HepG2 (cell line): ENCODE data around the gene AGT. TPM values are rescaled to one million over a fixed set of nuclear protein-coding genes. Genes with fewer than 3 reads are reported as not detected.

ENCODE experiments used
- CCAR2 ChIP-seq: fragments of 200-400 bp; formaldehyde crosslinking; optimal IDR thresholded peaks from 2 replicates; pipeline ENCODE3; 2018; ENCODE audit warnings: low read depth, mild to moderate bottlenecking, low read length, moderate library complexity
- GATAD1 ChIP-seq: IDR thresholded peaks from 2 replicates; pipeline ENCODE4 v1.6.1; 2016; ENCODE audit warnings: missing genetic modification reagents, missing compliant biosample characterization
- HMG20B ChIP-seq: conservative IDR thresholded peaks from 2 replicates; pipeline ENCODE4 v1.6.1; 2016; ENCODE audit warnings: missing genetic modification reagents, missing compliant biosample characterization
- MATR3 ChIP-seq: sonication (generic); formaldehyde crosslinking; IDR thresholded peaks from 2 replicates; pipeline ENCODE4 v1.4.0; 2020; ENCODE audit warnings: missing genetic modification reagents
- MED1 ChIP-seq: sonication (generic); formaldehyde crosslinking; IDR thresholded peaks from 2 replicates; pipeline ENCODE4 v1.4.0; 2020; ENCODE audit warnings: missing genetic modification reagents
- NKX3-1 ChIP-seq: sonication (generic); formaldehyde crosslinking; IDR thresholded peaks from 2 replicates; pipeline ENCODE4 v1.5.0; 2020; ENCODE audit warnings: missing genetic modification reagents
- NR0B2 ChIP-seq: sonication (generic); formaldehyde crosslinking; IDR thresholded peaks from 2 replicates; pipeline ENCODE4 v1.4.0; 2020; ENCODE audit warnings: mild to moderate bottlenecking, missing genetic modification reagents
- RERE ChIP-seq: IDR thresholded peaks from 2 replicates; pipeline ENCODE4 v1.6.1; 2016; ENCODE audit warnings: low read depth, missing genetic modification reagents, missing compliant biosample characterization
- SOX5 ChIP-seq: IDR thresholded peaks from 2 replicates; pipeline ENCODE4 v1.6.1; 2016; ENCODE audit warnings: borderline replicate concordance
- TFDP1 ChIP-seq: IDR thresholded peaks from 2 replicates; pipeline ENCODE4 v1.6.1; 2016; ENCODE audit warnings: missing compliant biosample characterization, missing genetic modification reagents, borderline replicate concordance
- THAP11 ChIP-seq: IDR thresholded peaks from 2 replicates; pipeline ENCODE4 v1.6.1; 2016; ENCODE audit warnings: missing biosample characterization, missing genetic modification reagents
- ZNF225 ChIP-seq: sonication (generic); formaldehyde crosslinking; IDR thresholded peaks from 2 replicates; pipeline ENCODE4 v1.4.0; 2020; ENCODE audit warnings: mild to moderate bottlenecking, missing genetic modification reagents
- ZNF264 ChIP-seq: sonication (generic); formaldehyde crosslinking; IDR thresholded peaks from 2 replicates; pipeline ENCODE4 v1.4.0; 2020; ENCODE audit warnings: missing genetic modification reagents
- ZNF749 ChIP-seq: sonication (generic); formaldehyde crosslinking; IDR thresholded peaks from 2 replicates; pipeline ENCODE4 v1.8.0; 2022; ENCODE audit warnings: mild to moderate bottlenecking, missing genetic modification reagents, moderate library complexity, borderline replicate concordance
- ZXDC ChIP-seq: sonication (generic); formaldehyde crosslinking; IDR thresholded peaks from 2 replicates; pipeline ENCODE4 v1.5.0; 2020; ENCODE audit warnings: mild to moderate bottlenecking, missing genetic modification reagents
- polyA plus RNA-seq, 8 experiments: library from polyadenylated mRNA; depleted of rRNA in 3 of 8; stranded (reverse) in 7 of 8; unstranded in 1 of 8; fragments of >200 nt; fragmentation: Illumina TruSeq in 4 of 8; extraction: Trizol in 4 of 8; gene quantifications; 2 replicates each; pipeline versions ENCODE4 v1.2.1 to v1.2.3, GENCODE V29; 2011 to 2016; ENCODE audit warnings: low read depth in 4 of 8, missing spikeins in 1 of 8, mixed read lengths in 1 of 8; ENCODE audit not compliant: insufficient read depth in 1 of 8
- total RNA-seq, 5 experiments: library from RNA; depleted of rRNA; stranded (reverse); fragments of >200 nt; fragmentation: Illumina TruSeq; extraction: Trizol; gene quantifications; 2 replicates each; pipeline ENCODE4 v1.2.3, GENCODE V29; 2016; ENCODE audit warnings: low read depth in 1 of 5
- TF ChIP-seq, protein P1 (sequence below): sonication (generic); formaldehyde crosslinking; IDR thresholded peaks from 2 replicates; pipeline ENCODE4 v1.5.1; 2020; ENCODE audit warnings: missing genetic modification reagents, mild to moderate bottlenecking, borderline replicate concordance

The AGT gene
- total and polyA plus RNA-seq, 2 of the 13 experiments (the other 11 are each of a cell fraction or from before 2014, with no cell fraction given): 892 to 2,071 TPM

GRCh38 chr1:230728710-230729392 is 14.9 kb upstream of the AGT start (continued):
- TF ChIP-seq RERE (peak; percentile 84), ZXDC (CRISPR knock-in tag) (peak; percentile 55; the same call in 1 of the 2 replicates), MATR3 (CRISPR knock-in tag) (no peak), NKX3-1 (CRISPR knock-in tag) (peak; percentile 73; the same call in 1 of the 2 replicates), ZNF264 (CRISPR knock-in tag) (peak; percentile 94), GATAD1 (CRISPR knock-in tag) (peak; percentile 55; the same call in 1 of the 2 replicates), CCAR2 (no peak), SOX5 (CRISPR knock-in tag) (peak; percentile 83; the same call in 1 of the 2 replicates), TFDP1 (CRISPR knock-in tag) (peak; percentile 96), ZNF749 (peak; percentile 91; the same call in 1 of the 2 replicates), ZNF225 (no peak), HMG20B (CRISPR knock-in tag) (peak; percentile 82), THAP11 (CRISPR knock-in tag) (peak; percentile 66; the same call in 1 of the 2 replicates), MED1 (CRISPR knock-in tag) (peak; percentile 98), NR0B2 (0 out of 2 replicates have a peak, but pooled peaks have one; percentile 38)
- TF ChIP-seq, protein P1, sequence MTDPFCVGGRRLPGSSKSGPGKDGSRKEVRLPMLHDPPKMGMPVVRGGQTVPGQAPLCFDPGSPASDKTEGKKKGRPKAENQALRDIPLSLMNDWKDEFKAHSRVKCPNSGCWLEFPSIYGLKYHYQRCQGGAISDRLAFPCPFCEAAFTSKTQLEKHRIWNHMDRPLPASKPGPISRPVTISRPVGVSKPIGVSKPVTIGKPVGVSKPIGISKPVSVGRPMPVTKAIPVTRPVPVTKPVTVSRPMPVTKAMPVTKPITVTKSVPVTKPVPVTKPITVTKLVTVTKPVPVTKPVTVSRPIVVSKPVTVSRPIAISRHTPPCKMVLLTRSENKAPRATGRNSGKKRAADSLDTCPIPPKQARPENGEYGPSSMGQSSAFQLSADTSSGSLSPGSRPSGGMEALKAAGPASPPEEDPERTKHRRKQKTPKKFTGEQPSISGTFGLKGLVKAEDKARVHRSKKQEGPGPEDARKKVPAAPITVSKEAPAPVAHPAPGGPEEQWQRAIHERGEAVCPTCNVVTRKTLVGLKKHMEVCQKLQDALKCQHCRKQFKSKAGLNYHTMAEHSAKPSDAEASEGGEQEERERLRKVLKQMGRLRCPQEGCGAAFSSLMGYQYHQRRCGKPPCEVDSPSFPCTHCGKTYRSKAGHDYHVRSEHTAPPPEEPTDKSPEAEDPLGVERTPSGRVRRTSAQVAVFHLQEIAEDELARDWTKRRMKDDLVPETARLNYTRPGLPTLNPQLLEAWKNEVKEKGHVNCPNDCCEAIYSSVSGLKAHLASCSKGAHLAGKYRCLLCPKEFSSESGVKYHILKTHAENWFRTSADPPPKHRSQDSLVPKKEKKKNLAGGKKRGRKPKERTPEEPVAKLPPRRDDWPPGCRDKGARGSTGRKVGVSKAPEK: 0 out of 2 replicates have a peak, but pooled peaks have one; percentile 24
